T-cell (primary cell): Measurements from ENCODE around the gene ZNF93. TPM values are rescaled to one million over a fixed set of nuclear protein-coding genes. Genes with fewer than 3 reads are reported as not detected.
"Not testable (repeated sequence)": the region's sequence is repeated elsewhere in the genome, so short reads cannot be mapped to it uniquely, and the experiment has no call there.

Experiments
- ATAC-seq, 4 experiments: fragments of 200-7000 bp in 3 of 4; fragments of 150-1000 bp in 1 of 4; cut with Tn5 transposase; replicated peaks in 1 of 4; 1 replicate in 3 of 4; 2 replicates in 1 of 4; pipeline ENCODE4 v1.10.0; 2021; ENCODE audit warnings: moderate library complexity in 3 of 4, mild to moderate bottlenecking in 2 of 4, moderate number of reproducible peaks in 1 of 4
- CTCF ChIA-PET, 2 donors: fragments of 300-600 bp; sonication (Branson Sonifier 250); formaldehyde crosslinking; loops; one replicate each; lab custom pipeline; 2022; ENCODE audit warnings: antibody characterized with exemption in 2 of 2; lab: Charles Lee
- POLR2A ChIA-PET, 2 donors: fragments of 300-600 bp; sonication (Branson Sonifier 250); formaldehyde crosslinking; loops; one replicate each; lab custom pipeline; 2022; ENCODE audit warnings: antibody characterized with exemption in 2 of 2; lab: Charles Lee
- DNase-seq, 35 experiments: peaks; one replicate each; pipeline versions ENCODE4 v3.0.0 to v3.0.0-alpha.2; 2013 to 2023
- H3K27ac ChIP-seq: one replicate; pipeline ENCODE4 v1.5.1; 2013; ENCODE audit warnings: low read length
- H3K27me3 ChIP-seq, 2 experiments: replicated peaks in 1 of 2; 1 replicate in 1 of 2; 2 replicates in 1 of 2; pipeline versions ENCODE4 v1.6.1 to v1.7.0; 2013; ENCODE audit warnings: low read length in 1 of 2, mixed read lengths in 1 of 2; ENCODE audit not compliant: control insufficient read depth in 2 of 2, insufficient read depth in 2 of 2; ENCODE audit errors: extremely low read depth in 1 of 2
- H3K36me3 ChIP-seq, 2 donors: 1 replicate in 1 of 2; 2 replicates in 1 of 2; pipeline versions ENCODE4 v1.6.1 to v1.7.0; 2013; ENCODE audit warnings: low read length in 1 of 2; ENCODE audit not compliant: control insufficient read depth in 2 of 2, insufficient read depth in 1 of 2; ENCODE audit errors: extremely low read depth in 1 of 2
- H3K4me1 ChIP-seq, 2 experiments: 1 replicate in 1 of 2; 2 replicates in 1 of 2; pipeline versions ENCODE4 v1.6.1 to v1.7.0; 2013; ENCODE audit warnings: low read length in 2 of 2, mixed read lengths in 1 of 2; ENCODE audit not compliant: insufficient read depth in 2 of 2, control insufficient read depth in 1 of 2; ENCODE audit errors: extremely low read depth in 1 of 2
- H3K4me3 ChIP-seq, 2 donors: 1 replicate in 1 of 2; 2 replicates in 1 of 2; pipeline versions ENCODE4 v1.5.1 to v1.7.0; 2013; ENCODE audit warnings: mild to moderate bottlenecking in 2 of 2, low read length in 1 of 2, moderate library complexity in 1 of 2; ENCODE audit not compliant: control insufficient read depth in 1 of 2; ENCODE audit errors: extremely low read depth in 1 of 2
- H3K9me3 ChIP-seq: 2 replicates; pipeline ENCODE4 v1.7.0; 2013
- H3K27ac Mint-ChIP-seq, 2 donors: one replicate each; pipeline ENCODE4 v1.8.0; 2020 to 2021; ENCODE audit warnings: mild to moderate bottlenecking in 2 of 2, mixed read lengths in 2 of 2
- H3K27me3 Mint-ChIP-seq, 2 donors: one replicate each; pipeline ENCODE4 v1.8.0; 2021 to 2022; ENCODE audit warnings: mixed read lengths in 2 of 2
- H3K36me3 Mint-ChIP-seq: one replicate; pipeline ENCODE4 v1.8.0; 2021; ENCODE audit warnings: mixed read lengths
- H3K4me1 Mint-ChIP-seq, 3 donors: one replicate each; pipeline ENCODE4 v1.8.0; 2020 to 2022; ENCODE audit warnings: mixed read lengths in 3 of 3, mild to moderate bottlenecking in 1 of 3
- H3K4me3 Mint-ChIP-seq, 3 donors: one replicate each; pipeline ENCODE4 v1.8.0; 2020 to 2022; ENCODE audit warnings: mild to moderate bottlenecking in 3 of 3, mixed read lengths in 3 of 3, moderate library complexity in 3 of 3
- H3K9me3 Mint-ChIP-seq, 3 donors: one replicate each; pipeline ENCODE4 v1.8.0; 2020 to 2022; ENCODE audit warnings: mixed read lengths in 3 of 3
- WGBS: methylation state at CpG from one replicate; pipeline ENCODE4 v1.1.5; 2013; ENCODE audit warnings: missing lambda C conversion rate; ENCODE audit not compliant: insufficient coverage; 5-methylcytosine and 5-hydroxymethylcytosine counted together
- total RNA-seq, 35 experiments: library from RNA in 6 of 35; stranded (reverse) in 6 of 35; fragments of 120-200 nt in 1 of 35; gene quantifications; one replicate each; pipeline versions ENCODE4 v1.2.1 to v1.2.4 and lab custom pipeline; 2013 to 2026

Gene ZNF93
- total RNA-seq, 5 donors from 2014 or later (not counting 1 experiment from before 2014, with no cell fraction given) = 4.5 to 8.1 (median 6.7) TPM

GRCh38 chr19:19946226-19946625 lies 45.5 kb downstream of the ZNF93 start:
- Mint-ChIP-seq H3K4me1 (no peaks in the 10 kb centered on the region), H3K36me3 (peaks cover 4% of the 10 kb centered on the region), H3K27ac (no peak overlapping the region), H3K4me3 (no peak overlapping the region), H3K27me3 (peaks cover 6 to 8% of the 10 kb centered on the region in 2 donors), H3K9me3 (peaks cover 3 to 31% (median 6%) of the 10 kb centered on the region in 3 donors)
- CTCF ChIA-PET = no interaction called here
- H3K36me3 ChIP-seq = no peaks in the 10 kb centered on the region
- peaks cover 0 to 13% of the 10 kb centered on the region in 2 experiments for H3K27me3 ChIP-seq
- no peak for ATAC-seq
- H3K9me3 ChIP-seq = no peaks in the 10 kb centered on the region
- no peaks in the 10 kb centered on the region for H3K4me1 ChIP-seq
- POLR2A ChIA-PET = no interaction called here
- 64% methylated on average over 3 of the region's 4 CpGs for WGBS
- H3K27ac ChIP-seq = no peak overlapping the region
- no peak overlapping the region for H3K4me3 ChIP-seq
- no peak for DNase-seq

GRCh38 chr19:19948800-19949199 lies 48.1 kb downstream of the ZNF93 start:
- CTCF ChIA-PET = no interaction called here
- peaks cover 0 to 11% of the 10 kb centered on the region in 2 experiments for H3K27me3 ChIP-seq
- no peak for ATAC-seq

GRCh38 chr19:19955208-19955607 lies 54.5 kb downstream of the ZNF93 start:
- 87% methylated on average over 3 of the region's 9 CpGs for WGBS
- Mint-ChIP-seq H3K27me3 (no peaks in the 10 kb centered on the region), H3K27ac (no peak overlapping the region), H3K4me1 (peaks cover 6 to 9% (median 7%) of the 10 kb centered on the region in 3 donors), H3K36me3 (no peaks in the 10 kb centered on the region), H3K4me3 (no peak overlapping the region), H3K9me3 (no peaks in the 10 kb centered on the region)
- ChIA-PET POLR2A (interaction anchor here in 1 of 2 donors (0.6 kb wide), 1 partner anchor 134 kb away, joined by 4 read pairs; no protein-coding TSS in a partner anchor), CTCF (interaction anchor here in 1 of 2 donors (0.6 kb wide), 1 partner anchor 73 kb away, joined by 4 read pairs; no protein-coding TSS in a partner anchor)
- no peak for DNase-seq
- Histone ChIP-seq H3K36me3 (no peaks in the 10 kb centered on the region), H3K9me3 (no peaks in the 10 kb centered on the region), H3K4me1 (peaks cover 0 to 5% of the 10 kb centered on the region in 2 experiments), H3K27ac (no peak overlapping the region), H3K4me3 (no peak overlapping the region), H3K27me3 (peaks cover 0 to 4% of the 10 kb centered on the region in 2 experiments)
- no peak for ATAC-seq

More at GRCh38 chr19:19948800-19949199, 48.1 kb downstream of the ZNF93 start:
- Mint-ChIP-seq H3K27me3 (peaks cover 6 to 8% of the 10 kb centered on the region in 2 donors), H3K4me3 (no peak overlapping the region), H3K27ac (no peak overlapping the region), H3K9me3 (peaks cover 0 to 14% (median 0%) of the 10 kb centered on the region in 3 donors), H3K36me3 (peaks cover 4% of the 10 kb centered on the region), H3K4me1 (no peaks in the 10 kb centered on the region)
- no peak overlapping the region for H3K4me3 ChIP-seq
- no peaks in the 10 kb centered on the region for H3K36me3 ChIP-seq
- no peaks in the 10 kb centered on the region for H3K4me1 ChIP-seq
- POLR2A ChIA-PET = no interaction called here
- 76% methylated on average over 3 of the region's 5 CpGs for WGBS
- no peak for DNase-seq
- no peak overlapping the region for H3K27ac ChIP-seq
- H3K9me3 ChIP-seq = no peaks in the 10 kb centered on the region

- Mint-ChIP-seq H3K27ac (no peak overlapping the region), H3K27me3 (no peaks in the 10 kb centered on the region), H3K4me1 (peaks cover 6 to 9% (median 7%) of the 10 kb centered on the region in 3 donors), H3K4me3 (no peak overlapping the region), H3K9me3 (no peaks in the 10 kb centered on the region), H3K36me3 (no peaks in the 10 kb centered on the region)
- Histone ChIP-seq H3K27ac (no peak overlapping the region), H3K4me3 (no peak overlapping the region), H3K27me3 (peaks cover 0 to 4% of the 10 kb centered on the region in 2 experiments), H3K4me1 (peaks cover 0 to 5% of the 10 kb centered on the region in 2 experiments), H3K36me3 (no peaks in the 10 kb centered on the region), H3K9me3 (no peaks in the 10 kb centered on the region)
- CTCF ChIA-PET = no interaction called here
- WGBS = 75% methylated on average over 10 of the region's 15 CpGs
- no peak for DNase-seq
- no peak for ATAC-seq
- POLR2A ChIA-PET = interaction anchor here in 1 of 2 donors (0.5 kb wide), 1 partner anchor 90 kb away, joined by 5 read pairs; no protein-coding TSS in a partner anchor
Observed at GRCh38 chr19:19956434-19957075, 55.8 kb downstream of the ZNF93 start.

GRCh38 chr19:19957766-19958165 lies 57.0 kb downstream of the ZNF93 start:
- CTCF ChIA-PET = interaction anchor here in 1 of 2 donors (0.7 kb wide), 1 partner anchor 703 kb away, joined by 3 read pairs; no protein-coding TSS in a partner anchor
- H3K27me3 ChIP-seq, DNase-seq, H3K9me3 ChIP-seq, H3K27ac ChIP-seq, POLR2A ChIA-PET, H3K4me3 Mint-ChIP-seq, H3K27ac Mint-ChIP-seq, H3K9me3 Mint-ChIP-seq, H3K36me3 Mint-ChIP-seq, H3K4me1 ChIP-seq, H3K36me3 ChIP-seq, ATAC-seq, H3K27me3 Mint-ChIP-seq, H3K4me1 Mint-ChIP-seq, H3K4me3 ChIP-seq: not testable (repeated sequence)
- WGBS = 97% methylated on average over 7 of the region's 8 CpGs

- DNase-seq = peak; percentile 4 to 71 (median 42)
- ATAC-seq, CTCF ChIA-PET, H3K27me3 ChIP-seq, H3K4me1 Mint-ChIP-seq, H3K36me3 Mint-ChIP-seq, H3K27me3 Mint-ChIP-seq, H3K9me3 Mint-ChIP-seq, H3K4me3 ChIP-seq, H3K4me1 ChIP-seq, H3K27ac Mint-ChIP-seq, H3K27ac ChIP-seq, POLR2A ChIA-PET, H3K9me3 ChIP-seq, H3K36me3 ChIP-seq: not testable (repeated sequence)
- peak overlapping the region in 2 of 3 donors; percentile 40 to 46 for H3K4me3 Mint-ChIP-seq
- WGBS = 8% methylated on average over 2 of the region's 9 CpGs
Observed at GRCh38 chr19:19959151-19959799, 58.5 kb downstream of the ZNF93 start.
